A549 (cell line): ENCODE data around the gene NDUFAF2. TPM values are rescaled to one million over a fixed set of nuclear protein-coding genes. Genes with fewer than 3 reads are reported as not detected.
A peak's percentile ranks its signal among the peaks of the same experiment; 100 is the strongest.

Source experiments
- ATAC-seq, 2 experiments: fragments of 200-7000 bp in 1 of 2; fragments of >200 bp in 1 of 2; cut with Nextera tagmentation in 1 of 2; cut with Tn5 transposase in 1 of 2; 3 replicates each; pipeline versions ENCODE4 v1.8.0 to v1.9.1; 2018 to 2020; ENCODE audit warnings: mild to moderate bottlenecking in 1 of 2, moderate library complexity in 1 of 2
- CTCF ChIA-PET: fragments of 300-600 bp; sonication (Branson Sonifier 250); formaldehyde crosslinking; extraction: SDS; loops from one replicate; lab custom pipeline; 2021; ENCODE audit warnings: antibody characterized with exemption, inconsistent platforms; lab: Yijun Ruan, JAX
- POLR2A ChIA-PET: fragments of 350-600 bp; formaldehyde crosslinking; extraction: SDS; loops from one replicate; lab custom pipeline; 2021; ENCODE audit warnings: antibody characterized with exemption, inconsistent platforms; lab: Yijun Ruan, JAX
- DNase-seq, 2 experiments: peaks; one replicate each; pipeline versions ENCODE4 v3.0.0 to v3.0.0-alpha.2; 2011 to 2016; ENCODE audit warnings: low read depth in 1 of 2, low spot score in 1 of 2
- FAIRE-seq: peaks from 2 replicates; lab custom pipeline; 2011; peaks lifted over from hg19 to GRCh38; lab: Jason Lieb, UNC
- H3K27ac ChIP-seq, 2 experiments: fragments of >200 bp; sonication (Bioruptor Twin); formaldehyde crosslinking; 3 replicates each; pipeline ENCODE4 v1.5.1; 2016 to 2017
- H3K4me1 ChIP-seq: fragments of >200 bp; sonication (Bioruptor Twin); formaldehyde crosslinking; 3 replicates; pipeline ENCODE4 v1.6.1; 2016
- H3K4me2 ChIP-seq: fragments of >200 bp; sonication (Bioruptor Twin); formaldehyde crosslinking; 3 replicates; pipeline ENCODE4 v1.6.1; 2016
- H3K4me3 ChIP-seq: fragments of >200 bp; sonication (Bioruptor Twin); formaldehyde crosslinking; 3 replicates; pipeline ENCODE4 v1.5.1; 2016
- H3K9me3 ChIP-seq: fragments of >200 bp; sonication (Bioruptor Twin); formaldehyde crosslinking; 3 replicates; pipeline ENCODE4 v1.6.1; 2016
- ATOH8 ChIP-seq: fragments of 250-450 bp; sonication (Bioruptor Pico); IDR thresholded peaks from 2 replicates; pipeline ENCODE4 v1.5.0; 2020; ENCODE audit warnings: low read depth, mild to moderate bottlenecking, moderate library complexity
- BCL3 ChIP-seq: fragments of >200 bp; sonication (Bioruptor Twin); formaldehyde crosslinking; IDR thresholded peaks from 3 replicates; pipeline ENCODE4 v1.6.1; 2016
- CBX2 ChIP-seq: fragments of 200-600 bp; sonication (generic); IDR thresholded peaks from 2 replicates; pipeline ENCODE4 v1.6.1; 2016; ENCODE audit warnings: low read depth, mild to moderate bottlenecking, borderline replicate concordance
- CBX8 ChIP-seq: fragments of 200-600 bp; sonication (generic); IDR thresholded peaks from 2 replicates; pipeline ENCODE4 v1.6.1; 2016
- CHD2 ChIP-seq: fragments of 150-350 bp; IDR thresholded peaks from 2 replicates; pipeline ENCODE4 v1.6.1; 2014; ENCODE audit warnings: low read length; ENCODE audit not compliant: partially characterized antibody
- CHD4 ChIP-seq: fragments of 200-600 bp; sonication (generic); IDR thresholded peaks from 2 replicates; pipeline ENCODE4 v1.6.1; 2016; ENCODE audit warnings: antibody characterized with exemption, mild to moderate bottlenecking, borderline replicate concordance
- CTCF ChIP-seq: fragments of >200 bp; sonication (Bioruptor Twin); formaldehyde crosslinking; IDR thresholded peaks from 3 replicates; pipeline ENCODE4 v1.5.1; 2016
- EHF ChIP-seq: fragments of 250-450 bp; sonication (Bioruptor Pico); IDR thresholded peaks from 2 replicates; pipeline ENCODE4 v1.5.0; 2020; ENCODE audit warnings: mild to moderate bottlenecking
- EHMT2 ChIP-seq: fragments of 200-600 bp; sonication (generic); IDR thresholded peaks from 2 replicates; pipeline ENCODE4 v1.6.1; 2016; ENCODE audit warnings: antibody characterized with exemption, low read depth, mild to moderate bottlenecking, moderate library complexity
- FOSB ChIP-seq: fragments of 250-450 bp; sonication (Bioruptor Pico); IDR thresholded peaks from 2 replicates; pipeline ENCODE4 v1.5.0; 2020; ENCODE audit warnings: mild to moderate bottlenecking, moderate library complexity
- FOXS1 ChIP-seq: fragments of 250-450 bp; sonication (Bioruptor Pico); IDR thresholded peaks from 2 replicates; pipeline ENCODE4 v1.5.0; 2020; ENCODE audit warnings: mild to moderate bottlenecking, moderate library complexity
- GATA3 ChIP-seq: IDR thresholded peaks from 2 replicates; pipeline ENCODE4 v1.6.1; 2012; ENCODE audit warnings: borderline replicate concordance
- HDAC2 ChIP-seq: fragments of 200-600 bp; sonication (generic); IDR thresholded peaks from 2 replicates; pipeline ENCODE4 v1.6.1; 2016
- HMGXB4 ChIP-seq: fragments of 250-450 bp; sonication (Bioruptor Pico); IDR thresholded peaks from 2 replicates; pipeline ENCODE4 v1.5.0; 2021; ENCODE audit warnings: mild to moderate bottlenecking, moderate library complexity, borderline replicate concordance
- HOXB13 ChIP-seq: fragments of 250-450 bp; sonication (Bioruptor Pico); IDR thresholded peaks from 2 replicates; pipeline ENCODE4 v1.5.0; 2020; ENCODE audit warnings: low read depth, mild to moderate bottlenecking, moderate library complexity
- JUN ChIP-seq, 2 experiments: fragments of >200 bp; sonication (Bioruptor Twin); formaldehyde crosslinking; IDR thresholded peaks; 2 replicates in 1 of 2; 3 replicates in 1 of 2; pipeline ENCODE4 v1.6.1; 2016 to 2017
- JUNB ChIP-seq: fragments of >200 bp; sonication (Bioruptor Twin); formaldehyde crosslinking; IDR thresholded peaks from 2 replicates; pipeline ENCODE4 v1.6.1; 2016
- KDM1A ChIP-seq: fragments of 200-600 bp; sonication (generic); IDR thresholded peaks from 2 replicates; pipeline ENCODE4 v1.6.1; 2016; ENCODE audit warnings: low read depth, mild to moderate bottlenecking
- KDM5A ChIP-seq: fragments of 200-600 bp; sonication (generic); IDR thresholded peaks from 2 replicates; pipeline ENCODE4 v1.6.1; 2016; ENCODE audit warnings: antibody characterized with exemption, mild to moderate bottlenecking
- MAX ChIP-seq: IDR thresholded peaks from 2 replicates; pipeline ENCODE4 v1.6.1; 2012
- MAZ ChIP-seq: fragments of 150-350 bp; IDR thresholded peaks from 2 replicates; pipeline ENCODE4 v1.6.1; 2014; ENCODE audit warnings: antibody characterized with exemption, low read depth, low read length, borderline replicate concordance
- MYC ChIP-seq: IDR thresholded peaks from 2 replicates; pipeline ENCODE4 v1.6.1; 2012; ENCODE audit warnings: mild to moderate bottlenecking, inconsistent platforms, low read length, improper control_type of control experiment, borderline replicate concordance
- NFE2L2 ChIP-seq: fragments of 150-350 bp; conservative IDR thresholded peaks from 2 replicates; pipeline ENCODE4 v1.6.1; 2014; ENCODE audit warnings: low read length
- NR3C1 ChIP-seq: fragments of >200 bp; sonication (Bioruptor Twin); formaldehyde crosslinking; IDR thresholded peaks from 3 replicates; pipeline ENCODE4 v1.6.1; 2017
- PBX3 ChIP-seq: IDR thresholded peaks from 2 replicates; pipeline ENCODE4 v1.6.1; 2012
- PHF8 ChIP-seq: fragments of 200-600 bp; sonication (generic); IDR thresholded peaks from 2 replicates; pipeline ENCODE4 v1.6.1; 2016; ENCODE audit warnings: low read depth, mild to moderate bottlenecking, antibody characterized with exemption, moderate library complexity, borderline replicate concordance
- POLR2A ChIP-seq: IDR thresholded peaks from 2 replicates; pipeline ENCODE4 v1.6.1; 2012; ENCODE audit warnings: mild to moderate bottlenecking, low read length
- RAD21 ChIP-seq, 2 experiments: fragments of >200 bp in 1 of 2; sonication (Bioruptor Twin) in 1 of 2; formaldehyde crosslinking in 1 of 2; IDR thresholded peaks in 1 of 2; conservative IDR thresholded peaks in 1 of 2; 2 replicates in 1 of 2; 3 replicates in 1 of 2; pipeline ENCODE4 v1.6.1; 2012 to 2018; ENCODE audit warnings: inconsistent platforms in 1 of 2
- SREBF2 ChIP-seq: fragments of 450-650 bp; IDR thresholded peaks from 2 replicates; pipeline ENCODE4 v1.6.1; 2014; ENCODE audit warnings: mild to moderate bottlenecking, moderate library complexity
- TFCP2L1 ChIP-seq: fragments of 250-450 bp; sonication (Bioruptor Pico); IDR thresholded peaks from 2 replicates; pipeline ENCODE4 v1.5.0; 2021; ENCODE audit warnings: mild to moderate bottlenecking
- TP53 ChIP-seq: fragments of 250-450 bp; sonication (Bioruptor Pico); IDR thresholded peaks from 2 replicates; pipeline ENCODE4 v1.5.0; 2021; ENCODE audit warnings: mild to moderate bottlenecking, moderate library complexity
- ZC3H11A ChIP-seq: fragments of 450-650 bp; IDR thresholded peaks from 2 replicates; pipeline ENCODE4 v1.6.1; 2014; ENCODE audit warnings: antibody characterized with exemption, mild to moderate bottlenecking
- ZNF302 ChIP-seq: fragments of 250-450 bp; sonication (Bioruptor Pico); IDR thresholded peaks from 2 replicates; pipeline ENCODE4 v1.9.0; 2021; ENCODE audit warnings: inconsistent platforms, mild to moderate bottlenecking, moderate library complexity
- ZSCAN20 ChIP-seq: fragments of 250-450 bp; sonication (Bioruptor Pico); IDR thresholded peaks from 2 replicates; pipeline ENCODE4 v1.8.0; 2022; ENCODE audit warnings: mild to moderate bottlenecking, moderate library complexity
- WGBS: methylation state at CpG from one replicate; pipeline ENCODE4 v1.1.6; 2017; ENCODE audit errors: missing lambda C conversion rate; 5-methylcytosine and 5-hydroxymethylcytosine counted together
- polyA minus RNA-seq: library from RNA; depleted of rRNA, polyadenylated mRNA; stranded (reverse); fragments of >200 nt; gene quantifications from 2 replicates; pipeline ENCODE4 v1.2.3, GENCODE V29; 2011; rRNA and poly(A)+ RNA removed
- polyA plus RNA-seq, 4 experiments: library from polyadenylated mRNA; depleted of rRNA in 3 of 4; stranded (reverse); fragments of >200 nt; fragmentation: RNase III in 1 of 4; extraction: RNeasy Plus Mini Kit Qiagen cat#74134 plus additional on column Dnase treatment in 1 of 4; gene quantifications; 2 replicates in 3 of 4; 3 replicates in 1 of 4; pipeline ENCODE4 v1.2.3, GENCODE V29; 2011 to 2017

Gene NDUFAF2
- 40.4 and 66.1 TPM in 2 replicates for polyA plus RNA-seq (2011; rRNA removed)
- 25.2 and 36.4 TPM in 2 replicates for polyA plus RNA-seq (2012; cell fraction: cytosol; rRNA removed)
- 4.3 and 5.3 TPM in 2 replicates for polyA plus RNA-seq (2012; cell fraction: nucleus; rRNA removed)
- 83.7 to 95.6 TPM (median 84.5 TPM) in 3 replicates for polyA plus RNA-seq (2017; fragmentation: RNase III; extraction: RNeasy Plus Mini Kit Qiagen cat#74134 plus additional on column Dnase treatment)
- polyA minus RNA-seq: 6.6 and 17.5 TPM in 2 replicates

GRCh38 chr5:60944904-60945812, at the start of gene NDUFAF2, which contains the start of gene ERCC8:
NDUFAF2 (plus strand) TSS chr5:60945205; CDS start chr5:60945256, 51 bp downstream.
ERCC8 (minus strand) TSS chr5:60945070; CDS start chr5:60945008, 62 bp downstream.
- FAIRE-seq: peak; percentile 72
- POLR2A ChIA-PET: interaction anchor here (0.6 to 2.0 kb wide), 9 partner anchors 9 to 982 kb away, joined by 3 to 8 read pairs (median 4); partner anchors contain the start of gene DEPDC1B
- under 1% methylated on average over 52 of the region's 64 CpGs for WGBS
- TF ChIP-seq TP53: no peak
- no peak for TF ChIP-seq NR3C1
- TF ChIP-seq HOXB13 (CRISPR knock-in tag): no peak
- TF ChIP-seq CHD2: no peak
- peak; percentile 40; the same call in 1 of the 2 replicates for TF ChIP-seq POLR2A
- no peak for TF ChIP-seq ATOH8 (CRISPR knock-in tag)
- no peak for TF ChIP-seq NFE2L2
- no peak for TF ChIP-seq CBX2
- no peak for TF ChIP-seq ZC3H11A
- TF ChIP-seq SREBF2: no peak
- TF ChIP-seq JUN (IDR thresholded peaks at IDR 0.05): peak in 1 of 2 experiments; percentile 42; a peak in 1 of 5 replicates
- TF ChIP-seq EHMT2: no peak
- TF ChIP-seq GATA3: no peak
- TF ChIP-seq CBX8: no peak
- peak; percentile 33; the same call in 1 of the 3 replicates for TF ChIP-seq BCL3
- TF ChIP-seq HMGXB4 (CRISPR knock-in tag): no peak
- TF ChIP-seq MYC: peak; percentile 14; the same call in 1 of the 2 replicates
- no peak for TF ChIP-seq RAD21 (conservative IDR thresholded peaks at IDR 0.05 in 1 of 2, IDR thresholded peaks at IDR 0.05 in 1 of 2)
- no peak for TF ChIP-seq JUNB
- no peak for TF ChIP-seq ZSCAN20
- no peak for TF ChIP-seq FOXS1 (CRISPR knock-in tag)
- no peak for TF ChIP-seq TFCP2L1 (CRISPR knock-in tag)
- no peak for TF ChIP-seq CTCF
- TF ChIP-seq KDM5A: peak; percentile 97
- no peak for TF ChIP-seq FOSB (CRISPR knock-in tag)
- TF ChIP-seq ZNF302: no peak
- TF ChIP-seq MAX: peak; percentile 88
- TF ChIP-seq PHF8: peak; percentile 36
- TF ChIP-seq EHF (CRISPR knock-in tag): no peak
- TF ChIP-seq KDM1A: no peak
- no peak for TF ChIP-seq CHD4
- TF ChIP-seq PBX3: no peak
- TF ChIP-seq HDAC2: peak; percentile 95; the same call in 1 of the 2 replicates
- TF ChIP-seq MAZ: no peak

More at GRCh38 chr5:60944904-60945812, at the start of gene NDUFAF2, which contains the start of gene ERCC8:
- H3K9me3 ChIP-seq: no peaks in the 10 kb centered on the region
- peaks cover 17% of the 10 kb centered on the region for H3K4me1 ChIP-seq
- ATAC-seq (peak; percentile 99 to 100), DNase-seq (peak; percentile 92 to 97)
- peak within 1 kb of the TSS; percentile 84 for H3K4me3 ChIP-seq
- CTCF ChIA-PET: interaction anchor here (0.6 to 1.7 kb wide), 4 partner anchors 14 to 269 kb away, joined by 3 to 9 read pairs (median 4); no protein-coding TSS in a partner anchor
- H3K27ac ChIP-seq: peak within 1 kb of the TSS; percentile 81 to 84
- peak within 1 kb of the TSS; percentile 98 for H3K4me2 ChIP-seq
